WTC11 (cell line): Measurements from ENCODE around the gene SVIP. TPM values are rescaled to one million over a fixed set of nuclear protein-coding genes. Genes with fewer than 3 reads are reported as not detected.

Source experiments
- ATAC-seq: fragments of 200-7000 bp; cut with Tn5 transposase; 2 replicates; pipeline ENCODE4 v1.10.0; 2021; ENCODE audit warnings: mild to moderate bottlenecking, moderate library complexity
- CTCF ChIA-PET: fragments of 300-600 bp; sonication (Branson Sonifier 250); formaldehyde crosslinking; loops from one replicate; lab custom pipeline; 2021; ENCODE audit warnings: antibody characterized with exemption; lab: Charles Lee
- POLR2A ChIA-PET: fragments of 350-600 bp; sonication (Branson Sonifier 250); formaldehyde crosslinking; loops from one replicate; lab custom pipeline; 2021; ENCODE audit warnings: antibody characterized with exemption; lab: Charles Lee
- DNase-seq: peaks from one replicate; pipeline ENCODE4 v3.0.0; 2021; ENCODE audit warnings: low spot score
- H3K27ac Mint-ChIP-seq: 2 replicates; pipeline ENCODE4 v1.8.0; 2021; ENCODE audit warnings: mixed read lengths
- H3K27me3 Mint-ChIP-seq: 2 replicates; pipeline ENCODE4 v1.8.0; 2021; ENCODE audit warnings: low read depth, mild to moderate bottlenecking, moderate library complexity, mixed read lengths
- H3K36me3 Mint-ChIP-seq: 2 replicates; pipeline ENCODE4 v1.8.0; 2021; ENCODE audit warnings: mixed read lengths
- H3K4me1 Mint-ChIP-seq: 2 replicates; pipeline ENCODE4 v1.8.0; 2022; ENCODE audit warnings: mixed read lengths
- H3K4me3 Mint-ChIP-seq: 2 replicates; pipeline ENCODE4 v1.8.0; 2021; ENCODE audit warnings: mild to moderate bottlenecking, moderate library complexity, mixed read lengths
- H3K9me3 Mint-ChIP-seq: 2 replicates; pipeline ENCODE4 v1.8.0; 2021; ENCODE audit warnings: mixed read lengths
- ESRRA ChIP-seq: sonication (generic); formaldehyde crosslinking; IDR thresholded peaks from 2 replicates; pipeline ENCODE4 v1.8.1; 2022; ENCODE audit warnings: mild to moderate bottlenecking, missing genetic modification reagents, borderline replicate concordance
- ETV6 ChIP-seq: sonication (generic); formaldehyde crosslinking; IDR thresholded peaks from 2 replicates; pipeline ENCODE4 v1.8.1; 2022; ENCODE audit warnings: mild to moderate bottlenecking, missing genetic modification reagents
- FOXP1 ChIP-seq: sonication (generic); formaldehyde crosslinking; IDR thresholded peaks from 2 replicates; pipeline ENCODE4 v1.8.0; 2022; ENCODE audit warnings: missing genetic modification reagents, mild to moderate bottlenecking, moderate library complexity, borderline replicate concordance
- GTF2I ChIP-seq: fragments of 250-450 bp; sonication (Bioruptor Pico); conservative IDR thresholded peaks from 2 replicates; pipeline ENCODE4 v1.4.0; 2021; ENCODE audit warnings: mild to moderate bottlenecking
- NR2C2 ChIP-seq: sonication (generic); formaldehyde crosslinking; IDR thresholded peaks from 2 replicates; pipeline ENCODE4 v1.8.0; 2022; ENCODE audit warnings: mild to moderate bottlenecking, missing genetic modification reagents
- SMAD3 ChIP-seq: sonication (generic); formaldehyde crosslinking; IDR thresholded peaks from 2 replicates; pipeline ENCODE4 v1.8.0; 2022; ENCODE audit warnings: missing genetic modification reagents, mild to moderate bottlenecking, borderline replicate concordance
- SP1 ChIP-seq: sonication (generic); formaldehyde crosslinking; conservative IDR thresholded peaks from 2 replicates; pipeline ENCODE4 v1.8.1; 2022; ENCODE audit warnings: missing genetic modification reagents
- TEAD4 ChIP-seq: sonication (generic); formaldehyde crosslinking; IDR thresholded peaks from 2 replicates; pipeline ENCODE4 v1.8.0; 2022; ENCODE audit warnings: mild to moderate bottlenecking, missing genetic modification reagents
- ZNF317 ChIP-seq: sonication (generic); formaldehyde crosslinking; IDR thresholded peaks from 2 replicates; pipeline ENCODE4 v1.8.1; 2023; ENCODE audit warnings: low read depth, mild to moderate bottlenecking, moderate library complexity, missing genetic modification reagents, borderline replicate concordance
- total RNA-seq: library from RNA; stranded (reverse); gene quantifications from 3 replicates; pipeline ENCODE4 v1.2.3, GENCODE V29; 2021
- TF ChIP-seq, protein P1 (sequence below): fragments of 250-450 bp; sonication (Bioruptor Pico); IDR thresholded peaks from 2 replicates; pipeline ENCODE4 v1.8.0; 2021; ENCODE audit warnings: mild to moderate bottlenecking
- TF ChIP-seq, protein P2 (sequence below): sonication (generic); formaldehyde crosslinking; IDR thresholded peaks from 2 replicates; pipeline ENCODE4 v1.8.0; 2022; ENCODE audit warnings: missing genetic modification reagents
- TF ChIP-seq, protein P3 (sequence below): sonication (generic); formaldehyde crosslinking; IDR thresholded peaks from 2 replicates; pipeline ENCODE4 v1.8.0; 2023; ENCODE audit warnings: mild to moderate bottlenecking, missing genetic modification reagents
- TF ChIP-seq, protein P4 (sequence below): sonication (generic); formaldehyde crosslinking; IDR thresholded peaks from 2 replicates; pipeline ENCODE4 v1.8.1; 2022; ENCODE audit warnings: mild to moderate bottlenecking, moderate library complexity, missing genetic modification reagents

Gene SVIP
- total RNA-seq, 1 experiment from 2014 or later = 9.1 TPM

DNA sequence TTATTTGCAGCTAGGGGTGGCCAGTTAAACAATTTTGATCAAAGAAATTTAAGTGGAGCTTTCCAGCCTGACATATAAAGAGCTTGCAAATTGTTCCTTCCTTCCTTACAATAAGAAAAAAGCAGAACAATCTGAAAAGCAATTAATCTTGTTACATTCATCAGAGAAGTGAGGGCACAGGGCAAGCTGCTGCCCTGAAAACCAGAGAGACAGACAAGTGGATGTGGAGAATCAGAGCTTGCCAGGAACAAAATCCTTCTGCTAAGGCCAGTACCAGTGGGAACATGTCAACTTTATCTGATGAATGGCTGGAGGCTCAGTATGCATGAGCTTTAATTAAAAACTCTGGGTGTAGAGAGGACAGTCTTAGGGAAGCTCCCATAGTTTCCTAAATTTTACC lies 21.9 kb upstream of the SVIP start:
- Mint-ChIP-seq H3K4me1 (no peaks in the 10 kb centered on the region), H3K27ac (no peak overlapping the region), H3K4me3 (no peak overlapping the region), H3K36me3 (no peaks in the 10 kb centered on the region), H3K9me3 (peaks cover 18% of the 10 kb centered on the region), H3K27me3 (no peaks in the 10 kb centered on the region; the same call in 1 of the 2 replicates)
- ChIA-PET POLR2A (no interaction called here), CTCF (interaction anchor here (2.9 kb wide), 1 partner anchor 22 kb away, joined by 10 read pairs; the partner anchor contains the start of gene SVIP)
- DNase-seq = no peak
- no peak for TF ChIP-seq GTF2I (CRISPR knock-in tag)
- TF ChIP-seq FOXP1 (CRISPR knock-in tag) = no peak
- TF ChIP-seq SP1 (CRISPR knock-in tag) = no peak
- no peak for ATAC-seq

DNA sequence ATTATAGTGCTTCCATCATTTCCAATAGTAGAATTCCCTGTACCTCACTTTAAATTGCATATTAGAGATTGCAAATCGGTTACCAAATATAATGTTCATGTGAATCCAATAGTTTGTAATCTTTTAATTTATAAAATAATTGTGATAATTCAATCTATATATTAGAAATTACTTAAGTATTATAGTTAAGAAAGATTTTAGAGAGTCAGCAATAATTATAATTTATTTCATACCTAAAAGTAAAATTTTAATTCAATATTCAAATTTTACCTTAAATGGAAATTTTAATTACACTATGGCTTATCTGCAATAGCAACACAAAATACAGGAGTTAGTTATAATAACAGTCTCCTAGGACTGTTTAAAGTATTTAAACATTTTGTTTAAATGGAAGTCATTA lies 17.1 kb upstream of the SVIP start:
- no peaks in the 10 kb centered on the region for H3K4me1 Mint-ChIP-seq
- no peak for DNase-seq
- H3K9me3 Mint-ChIP-seq = peaks cover 35% of the 10 kb centered on the region
- H3K36me3 Mint-ChIP-seq = peaks cover 9% of the 10 kb centered on the region
- TF ChIP-seq, protein P1, sequence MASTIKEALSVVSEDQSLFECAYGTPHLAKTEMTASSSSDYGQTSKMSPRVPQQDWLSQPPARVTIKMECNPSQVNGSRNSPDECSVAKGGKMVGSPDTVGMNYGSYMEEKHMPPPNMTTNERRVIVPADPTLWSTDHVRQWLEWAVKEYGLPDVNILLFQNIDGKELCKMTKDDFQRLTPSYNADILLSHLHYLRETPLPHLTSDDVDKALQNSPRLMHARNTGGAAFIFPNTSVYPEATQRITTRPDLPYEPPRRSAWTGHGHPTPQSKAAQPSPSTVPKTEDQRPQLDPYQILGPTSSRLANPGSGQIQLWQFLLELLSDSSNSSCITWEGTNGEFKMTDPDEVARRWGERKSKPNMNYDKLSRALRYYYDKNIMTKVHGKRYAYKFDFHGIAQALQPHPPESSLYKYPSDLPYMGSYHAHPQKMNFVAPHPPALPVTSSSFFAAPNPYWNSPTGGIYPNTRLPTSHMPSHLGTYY (CRISPR knock-in tag) = no peak
- TF ChIP-seq ESRRA (CRISPR knock-in tag) (no peak), NR2C2 (no peak), ETV6 (CRISPR knock-in tag) (no peak), ZNF317 (CRISPR knock-in tag) (no peak), TEAD4 (CRISPR knock-in tag) (no peak)
- TF ChIP-seq, protein P2, sequence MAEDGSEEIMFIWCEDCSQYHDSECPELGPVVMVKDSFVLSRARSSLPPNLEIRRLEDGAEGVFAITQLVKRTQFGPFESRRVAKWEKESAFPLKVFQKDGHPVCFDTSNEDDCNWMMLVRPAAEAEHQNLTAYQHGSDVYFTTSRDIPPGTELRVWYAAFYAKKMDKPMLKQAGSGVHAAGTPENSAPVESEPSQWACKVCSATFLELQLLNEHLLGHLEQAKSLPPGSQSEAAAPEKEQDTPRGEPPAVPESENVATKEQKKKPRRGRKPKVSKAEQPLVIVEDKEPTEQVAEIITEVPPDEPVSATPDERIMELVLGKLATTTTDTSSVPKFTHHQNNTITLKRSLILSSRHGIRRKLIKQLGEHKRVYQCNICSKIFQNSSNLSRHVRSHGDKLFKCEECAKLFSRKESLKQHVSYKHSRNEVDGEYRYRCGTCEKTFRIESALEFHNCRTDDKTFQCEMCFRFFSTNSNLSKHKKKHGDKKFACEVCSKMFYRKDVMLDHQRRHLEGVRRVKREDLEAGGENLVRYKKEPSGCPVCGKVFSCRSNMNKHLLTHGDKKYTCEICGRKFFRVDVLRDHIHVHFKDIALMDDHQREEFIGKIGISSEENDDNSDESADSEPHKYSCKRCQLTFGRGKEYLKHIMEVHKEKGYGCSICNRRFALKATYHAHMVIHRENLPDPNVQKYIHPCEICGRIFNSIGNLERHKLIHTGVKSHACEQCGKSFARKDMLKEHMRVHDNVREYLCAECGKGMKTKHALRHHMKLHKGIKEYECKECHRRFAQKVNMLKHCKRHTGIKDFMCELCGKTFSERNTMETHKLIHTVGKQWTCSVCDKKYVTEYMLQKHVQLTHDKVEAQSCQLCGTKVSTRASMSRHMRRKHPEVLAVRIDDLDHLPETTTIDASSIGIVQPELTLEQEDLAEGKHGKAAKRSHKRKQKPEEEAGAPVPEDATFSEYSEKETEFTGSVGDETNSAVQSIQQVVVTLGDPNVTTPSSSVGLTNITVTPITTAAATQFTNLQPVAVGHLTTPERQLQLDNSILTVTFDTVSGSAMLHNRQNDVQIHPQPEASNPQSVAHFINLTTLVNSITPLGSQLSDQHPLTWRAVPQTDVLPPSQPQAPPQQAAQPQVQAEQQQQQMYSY (CRISPR knock-in tag) = no peak
- ATAC-seq = no peak
- CTCF ChIA-PET = no interaction called here
- no peaks in the 10 kb centered on the region for H3K27me3 Mint-ChIP-seq
- POLR2A ChIA-PET = no interaction called here
- H3K27ac Mint-ChIP-seq = no peak overlapping the region
- H3K4me3 Mint-ChIP-seq = no peak overlapping the region

DNA sequence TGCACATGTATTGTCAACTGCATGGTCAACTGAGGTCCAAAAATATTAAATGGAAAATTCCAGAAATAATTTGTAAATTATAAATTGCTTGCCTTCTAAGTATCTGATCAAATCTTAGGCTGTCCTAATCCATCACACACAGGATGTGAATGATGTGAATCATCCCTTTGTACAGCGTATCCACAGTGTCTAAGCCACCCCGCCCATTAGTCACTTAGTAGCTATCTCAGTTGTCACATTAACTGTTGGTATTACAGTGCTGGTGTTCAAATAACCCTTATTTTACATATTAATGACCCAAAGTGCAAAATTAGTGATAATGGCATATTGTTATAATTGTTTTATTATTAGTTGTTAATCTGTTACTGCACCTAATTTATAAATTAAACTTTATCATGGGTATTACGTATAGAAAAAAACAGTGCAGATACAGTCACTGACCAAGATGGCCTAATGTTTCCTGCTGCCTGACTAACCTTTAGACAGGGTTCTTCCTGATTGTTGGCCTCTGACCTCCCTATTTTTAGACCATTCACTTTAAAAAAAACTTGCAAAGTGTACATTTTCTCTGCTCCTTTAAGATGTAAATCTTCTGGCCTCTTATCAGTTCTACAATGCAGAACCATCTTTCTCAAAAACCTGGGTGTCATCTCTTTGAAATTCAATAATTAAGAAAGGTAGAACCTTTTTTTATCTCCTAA lies 2.9 kb upstream of the SVIP start:
- POLR2A ChIA-PET = no interaction called here
- no peak for ATAC-seq
- Mint-ChIP-seq H3K27me3 (peaks cover 15% of the 10 kb centered on the region), H3K4me3 (no peak overlapping the region), H3K36me3 (no peaks in the 10 kb centered on the region), H3K9me3 (no peaks in the 10 kb centered on the region), H3K27ac (no peak overlapping the region), H3K4me1 (peaks cover 34% of the 10 kb centered on the region)
- CTCF ChIA-PET = no interaction called here
- DNase-seq = no peak
- TF ChIP-seq SMAD3 (CRISPR knock-in tag) = no peak

DNA sequence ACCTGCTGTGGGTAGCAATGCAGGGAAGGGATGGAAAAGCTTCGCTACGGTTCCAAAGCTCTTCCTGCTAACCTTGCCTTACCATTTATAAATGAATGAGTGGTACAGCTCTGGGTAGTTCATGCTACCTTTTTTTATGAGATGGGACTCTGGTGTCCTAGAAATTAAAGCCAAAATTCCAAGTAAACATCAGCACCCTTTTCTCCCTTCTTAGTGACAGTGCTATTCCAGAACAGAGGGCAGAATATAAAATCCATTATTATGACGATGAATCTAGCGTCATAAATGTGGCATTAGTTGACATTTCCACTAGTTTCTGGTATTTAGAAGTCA lies 447 bp upstream of the SVIP start:
- H3K4me1 Mint-ChIP-seq = peaks cover 26% of the 10 kb centered on the region
- no peaks in the 10 kb centered on the region for H3K9me3 Mint-ChIP-seq
- peak overlapping the region; percentile 56 for H3K4me3 Mint-ChIP-seq
- DNase-seq (no peak), ATAC-seq (no peak)
- POLR2A ChIA-PET = interaction anchor here (1.0 kb wide), 1 partner anchor 32 kb away, joined by 3 read pairs; no protein-coding TSS in a partner anchor
- no peak overlapping the region for H3K27ac Mint-ChIP-seq
- no peaks in the 10 kb centered on the region for H3K36me3 Mint-ChIP-seq
- H3K27me3 Mint-ChIP-seq = peaks cover 15% of the 10 kb centered on the region
- CTCF ChIA-PET = interaction anchor here (0.6 to 2.2 kb wide), 21 partner anchors 9 to 710 kb away, joined by 3 to 13 read pairs (median 5); partner anchors contain the start of gene FANCF
- TF ChIP-seq, protein P2 (CRISPR knock-in tag) = no peak
- no peak for TF ChIP-seq SP1 (CRISPR knock-in tag)
- no peak for TF ChIP-seq ETV6 (CRISPR knock-in tag)
- TF ChIP-seq, protein P3, sequence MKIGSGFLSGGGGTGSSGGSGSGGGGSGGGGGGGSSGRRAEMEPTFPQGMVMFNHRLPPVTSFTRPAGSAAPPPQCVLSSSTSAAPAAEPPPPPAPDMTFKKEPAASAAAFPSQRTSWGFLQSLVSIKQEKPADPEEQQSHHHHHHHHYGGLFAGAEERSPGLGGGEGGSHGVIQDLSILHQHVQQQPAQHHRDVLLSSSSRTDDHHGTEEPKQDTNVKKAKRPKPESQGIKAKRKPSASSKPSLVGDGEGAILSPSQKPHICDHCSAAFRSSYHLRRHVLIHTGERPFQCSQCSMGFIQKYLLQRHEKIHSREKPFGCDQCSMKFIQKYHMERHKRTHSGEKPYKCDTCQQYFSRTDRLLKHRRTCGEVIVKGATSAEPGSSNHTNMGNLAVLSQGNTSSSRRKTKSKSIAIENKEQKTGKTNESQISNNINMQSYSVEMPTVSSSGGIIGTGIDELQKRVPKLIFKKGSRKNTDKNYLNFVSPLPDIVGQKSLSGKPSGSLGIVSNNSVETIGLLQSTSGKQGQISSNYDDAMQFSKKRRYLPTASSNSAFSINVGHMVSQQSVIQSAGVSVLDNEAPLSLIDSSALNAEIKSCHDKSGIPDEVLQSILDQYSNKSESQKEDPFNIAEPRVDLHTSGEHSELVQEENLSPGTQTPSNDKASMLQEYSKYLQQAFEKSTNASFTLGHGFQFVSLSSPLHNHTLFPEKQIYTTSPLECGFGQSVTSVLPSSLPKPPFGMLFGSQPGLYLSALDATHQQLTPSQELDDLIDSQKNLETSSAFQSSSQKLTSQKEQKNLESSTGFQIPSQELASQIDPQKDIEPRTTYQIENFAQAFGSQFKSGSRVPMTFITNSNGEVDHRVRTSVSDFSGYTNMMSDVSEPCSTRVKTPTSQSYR (CRISPR knock-in tag) = no peak
- TF ChIP-seq, protein P4, sequence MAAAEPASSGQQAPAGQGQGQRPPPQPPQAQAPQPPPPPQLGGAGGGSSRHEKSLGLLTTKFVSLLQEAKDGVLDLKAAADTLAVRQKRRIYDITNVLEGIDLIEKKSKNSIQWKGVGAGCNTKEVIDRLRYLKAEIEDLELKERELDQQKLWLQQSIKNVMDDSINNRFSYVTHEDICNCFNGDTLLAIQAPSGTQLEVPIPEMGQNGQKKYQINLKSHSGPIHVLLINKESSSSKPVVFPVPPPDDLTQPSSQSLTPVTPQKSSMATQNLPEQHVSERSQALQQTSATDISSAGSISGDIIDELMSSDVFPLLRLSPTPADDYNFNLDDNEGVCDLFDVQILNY = no peak
